ENCODE results near the gene TM7SF2. TPM values are rescaled to one million over a fixed set of nuclear protein-coding genes. Genes with fewer than 3 reads are reported as not detected.

The TM7SF2 gene
- total RNA-seq, 6 experiments from 2014 or later, result 25.6 to 112 (median 37.8) TPM

GRCh38 chr11:65125197-65126056, 13.8 kb downstream of the TM7SF2 start:
- TF ChIP-seq CTCF (IDR thresholded peaks at IDR 0.05) (no peak), POLR2A (IDR thresholded peaks at IDR 0.05) (no peak)
- DNase-seq (peak in 1 of 3 donors; percentile 31), ATAC-seq (no peak)
- H3K27ac ChIP-seq, result no peak overlapping the region
- no peak overlapping the region for H3K4me3 ChIP-seq
- H3K4me1 ChIP-seq, result peaks cover 0 to 11% (median 4%) of the 10 kb centered on the region in 4 donors
- intact Hi-C loops (cut with DNase I), result loop anchor here in 1 of 2 donors (10.0 kb wide), 1 partner anchor 59 kb away; the partner anchor contains the start of gene CAPN1
- 81% methylated on average over 9 of the region's 12 CpGs for WGBS (ENCODE audit: insufficient coverage, low coverage, low lambda C conversion rate, missing lambda C conversion rate)
- H3K36me3 ChIP-seq, result peaks cover 9 to 64% (median 25%) of the 10 kb centered on the region in 4 donors
- H3K27me3 ChIP-seq, result no peaks in the 10 kb centered on the region
- H3K9me3 ChIP-seq, result no peaks in the 10 kb centered on the region

- 56% methylated on average over 6 of the region's 6 CpGs for WGBS (ENCODE audit: insufficient coverage, low coverage, low lambda C conversion rate, missing lambda C conversion rate)
- Histone ChIP-seq H3K36me3 (peaks cover 11 to 70% (median 28%) of the 10 kb centered on the region in 4 donors), H3K4me3 (no peak overlapping the region), H3K27me3 (no peaks in the 10 kb centered on the region), H3K4me1 (peaks cover 0 to 6% (median 0%) of the 10 kb centered on the region in 4 donors), H3K9me3 (no peaks in the 10 kb centered on the region), H3K27ac (no peak overlapping the region)
- intact Hi-C loops (cut with DNase I), result loop anchor here in 1 of 2 donors (10.0 kb wide), 1 partner anchor 58 kb away; the partner anchor contains the start of gene CAPN1
- no peak for ATAC-seq
- TF ChIP-seq CTCF (IDR thresholded peaks at IDR 0.05) (no peak), POLR2A (IDR thresholded peaks at IDR 0.05) (no peak)
- peak in 1 of 3 donors; percentile 21 for DNase-seq
These were observed 15.1 kb downstream of the TM7SF2 start for GRCh38 chr11:65126624-65127274.

- DNase-seq, result no peak
- Histone ChIP-seq H3K36me3 (peaks cover 11 to 79% (median 32%) of the 10 kb centered on the region in 4 donors), H3K27ac (no peak overlapping the region), H3K27me3 (no peaks in the 10 kb centered on the region), H3K4me1 (peaks cover 0 to 11% (median 4%) of the 10 kb centered on the region in 4 donors), H3K4me3 (no peak overlapping the region), H3K9me3 (no peaks in the 10 kb centered on the region)
- WGBS (ENCODE audit: insufficient coverage, low coverage, low lambda C conversion rate, missing lambda C conversion rate), result 67% methylated on average over 9 of the region's 12 CpGs
- no peak for ATAC-seq
- intact Hi-C loops (cut with DNase I), result loop anchor here in 1 of 2 donors (10.0 kb wide), 1 partner anchor 57 kb away; the partner anchor contains the start of gene CAPN1
- no peak for TF ChIP-seq CTCF (IDR thresholded peaks at IDR 0.05)
- no peak for TF ChIP-seq POLR2A (IDR thresholded peaks at IDR 0.05)
These were observed 16.0 kb downstream of the TM7SF2 start for GRCh38 chr11:65127473-65128181.

Measured in right lobe of liver (tissue), 6 donors.